NCI-H2171 (cell line): ENCODE results near the gene CPZ.
A peak's percentile ranks its signal among the peaks of the same experiment; 100 is the strongest.

Source experiments
- DNase-seq: peaks from one replicate; lab custom pipeline; 2025; lab: John Stamatoyannopoulos, UW

The CPZ gene

DNA sequence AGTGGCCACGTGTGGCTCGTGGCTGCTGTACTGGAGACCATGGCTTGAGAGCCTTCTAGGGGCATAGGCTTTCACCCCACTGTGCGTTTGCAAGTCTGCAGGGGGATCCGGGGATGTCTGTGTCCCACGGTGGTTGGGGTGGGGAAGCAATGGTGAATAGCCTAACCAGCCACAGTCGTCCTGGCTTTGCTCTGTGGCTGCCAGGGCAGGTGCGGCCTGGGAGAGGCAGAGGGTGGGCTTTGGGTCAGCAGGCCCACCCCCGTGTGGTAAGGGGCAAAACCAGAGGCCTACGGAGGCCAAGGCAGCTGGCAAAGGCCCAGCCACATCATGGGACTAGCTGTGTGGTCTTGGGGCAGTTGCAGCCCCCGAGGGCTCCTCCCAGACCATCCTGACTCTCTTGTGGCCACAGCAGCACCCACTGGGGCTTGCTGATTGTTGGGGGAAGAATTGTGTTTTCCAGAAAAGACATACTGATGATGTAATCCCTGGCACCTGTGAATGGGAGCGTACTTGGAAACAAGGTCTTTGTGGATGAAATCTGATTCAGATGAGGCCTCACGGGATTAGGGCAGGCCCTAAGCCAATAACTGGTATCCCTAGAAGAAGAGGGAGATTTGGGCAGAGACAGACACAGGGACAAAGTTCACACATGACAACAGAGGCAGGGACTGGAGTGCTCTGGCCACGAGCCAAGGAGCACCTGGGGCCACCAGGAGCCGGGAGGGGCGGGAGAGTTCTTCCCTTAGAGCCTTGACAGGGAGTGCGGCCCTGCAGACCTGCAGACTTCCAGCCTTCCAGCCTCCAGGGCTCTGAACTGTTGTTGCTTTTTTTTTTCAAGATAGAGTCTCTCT is 2.9 kb downstream of the CPZ start:
- peak; percentile 73 for DNase-seq

- DNase-seq, result no peak
Observed at GRCh38 chr4:8596891-8597290, 4.3 kb downstream of the CPZ start.

DNA sequence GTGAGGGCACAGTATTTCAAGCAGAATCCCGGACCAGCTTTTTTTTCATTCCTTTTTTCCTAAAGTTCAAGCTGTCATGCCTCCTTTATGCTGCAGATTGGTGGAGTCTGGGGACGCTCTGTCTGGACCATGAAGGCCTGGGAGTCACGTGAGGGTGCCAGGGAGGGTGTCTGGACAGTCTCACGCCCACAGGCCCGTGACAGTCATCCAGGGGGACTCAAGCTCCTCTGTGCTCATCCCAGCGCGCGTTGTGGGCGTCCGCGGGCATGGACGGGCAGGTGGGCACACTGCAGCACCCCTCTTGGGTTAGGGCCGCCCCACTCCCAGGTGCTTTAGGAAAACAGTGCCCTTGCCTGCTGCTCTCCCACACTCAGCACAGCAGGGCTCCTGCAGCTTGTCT is 4.8 kb downstream of the CPZ start:
- no peak for DNase-seq

DNA sequence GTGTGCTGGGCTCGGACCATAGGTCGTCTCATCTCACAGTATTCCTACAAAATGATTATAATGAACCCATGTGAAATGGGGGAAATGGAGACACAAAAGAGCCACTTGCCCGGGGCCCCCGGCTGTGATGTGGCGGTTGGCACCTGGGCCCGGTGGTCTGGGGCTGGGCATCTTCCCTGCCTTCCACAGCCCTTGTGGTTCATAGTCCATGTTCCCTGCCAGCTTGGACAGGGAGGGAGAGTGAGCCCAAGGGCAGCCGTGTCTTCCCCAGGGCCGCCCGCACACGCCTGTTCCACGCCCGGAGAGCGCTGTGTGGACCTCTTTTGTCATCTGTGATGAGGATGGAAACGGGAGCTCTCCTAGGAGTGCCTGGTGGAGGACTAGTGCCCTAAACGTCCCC is 5.2 kb downstream of the CPZ start:
- DNase-seq, result no peak

- no peak for DNase-seq
Observed at GRCh38 chr4:8598391-8599090, 6.0 kb downstream of the CPZ start.

- DNase-seq, result no peak
Observed at GRCh38 chr4:8599091-8599460, 6.5 kb downstream of the CPZ start.

GRCh38 chr4:8599657-8600056 is 7.1 kb downstream of the CPZ start:
- no peak for DNase-seq

GRCh38 chr4:8600266-8600665 is 7.7 kb downstream of the CPZ start:
- no peak for DNase-seq

DNA sequence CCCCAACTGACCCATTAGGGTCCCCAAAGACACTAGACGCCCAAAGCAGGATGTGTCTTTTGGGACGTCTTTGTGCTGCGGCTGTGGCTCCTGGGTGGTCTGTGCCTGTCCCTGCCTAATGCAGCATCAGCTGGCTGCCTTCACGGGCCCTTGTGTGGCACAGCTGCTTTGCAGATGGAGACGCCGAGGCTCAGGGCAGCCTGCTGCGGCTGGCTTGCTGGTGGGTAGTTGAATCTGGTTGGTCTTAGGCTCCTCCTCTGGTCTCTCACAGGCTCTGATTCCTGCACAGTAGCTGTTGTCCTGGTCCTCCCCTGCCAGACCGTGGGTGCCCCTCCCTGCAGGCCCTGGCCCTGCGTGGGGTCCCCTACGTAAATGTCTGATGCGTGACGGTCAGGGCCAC is 8.1 kb downstream of the CPZ start:
- no peak for DNase-seq

- DNase-seq, result no peak
Observed at GRCh38 chr4:8601086-8601485, 8.5 kb downstream of the CPZ start.

DNA sequence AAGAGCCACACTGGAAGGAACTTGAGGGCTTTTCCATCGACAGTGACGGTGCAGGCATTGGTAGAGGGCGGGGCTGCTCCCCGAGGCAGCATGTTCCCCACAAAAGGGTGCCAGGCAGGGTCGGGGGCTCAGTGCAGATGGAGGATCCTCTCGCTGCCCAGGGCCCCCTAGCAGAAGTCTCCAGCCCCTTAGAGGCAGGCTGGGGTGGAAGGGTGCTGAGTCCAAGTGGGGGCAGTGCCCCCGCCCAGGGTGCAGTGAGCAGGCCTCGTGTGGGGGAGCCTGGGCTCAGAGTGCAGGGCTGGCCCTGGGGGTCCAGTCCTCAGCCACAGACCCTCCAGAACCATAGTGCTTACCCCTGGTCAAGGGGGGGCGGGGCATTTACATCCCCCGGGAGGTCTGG is 9.0 kb downstream of the CPZ start:
- no peak for DNase-seq

- DNase-seq, result no peak
Observed at GRCh38 chr4:8602686-8603430, 10.3 kb downstream of the CPZ start.

GRCh38 chr4:8603931-8604330 is 11.4 kb downstream of the CPZ start:
- no peak for DNase-seq

GRCh38 chr4:8605289-8605688 is 12.7 kb downstream of the CPZ start:
- no peak for DNase-seq

DNA sequence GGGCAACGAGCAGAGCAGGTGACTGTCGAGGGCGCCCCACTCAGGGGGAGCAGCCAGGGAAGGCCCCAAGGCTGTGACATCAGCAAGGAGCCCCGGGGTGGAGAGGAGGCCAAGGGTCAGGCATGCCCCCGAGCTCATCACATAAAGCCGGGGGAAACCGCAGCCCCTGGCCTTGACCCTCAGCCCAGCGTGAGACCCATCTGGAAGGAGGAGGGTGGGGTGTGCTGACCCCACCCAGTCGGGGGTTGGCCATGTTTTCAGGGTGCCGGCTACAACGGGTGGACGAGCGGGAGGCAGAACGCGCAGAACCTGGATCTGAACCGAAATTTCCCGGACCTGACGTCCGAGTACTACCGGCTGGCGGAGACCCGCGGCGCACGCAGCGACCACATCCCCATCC is 13.9 kb downstream of the CPZ start:
- no peak for DNase-seq

GRCh38 chr4:8606966-8607365 is 14.4 kb downstream of the CPZ start:
- no peak for DNase-seq

DNA sequence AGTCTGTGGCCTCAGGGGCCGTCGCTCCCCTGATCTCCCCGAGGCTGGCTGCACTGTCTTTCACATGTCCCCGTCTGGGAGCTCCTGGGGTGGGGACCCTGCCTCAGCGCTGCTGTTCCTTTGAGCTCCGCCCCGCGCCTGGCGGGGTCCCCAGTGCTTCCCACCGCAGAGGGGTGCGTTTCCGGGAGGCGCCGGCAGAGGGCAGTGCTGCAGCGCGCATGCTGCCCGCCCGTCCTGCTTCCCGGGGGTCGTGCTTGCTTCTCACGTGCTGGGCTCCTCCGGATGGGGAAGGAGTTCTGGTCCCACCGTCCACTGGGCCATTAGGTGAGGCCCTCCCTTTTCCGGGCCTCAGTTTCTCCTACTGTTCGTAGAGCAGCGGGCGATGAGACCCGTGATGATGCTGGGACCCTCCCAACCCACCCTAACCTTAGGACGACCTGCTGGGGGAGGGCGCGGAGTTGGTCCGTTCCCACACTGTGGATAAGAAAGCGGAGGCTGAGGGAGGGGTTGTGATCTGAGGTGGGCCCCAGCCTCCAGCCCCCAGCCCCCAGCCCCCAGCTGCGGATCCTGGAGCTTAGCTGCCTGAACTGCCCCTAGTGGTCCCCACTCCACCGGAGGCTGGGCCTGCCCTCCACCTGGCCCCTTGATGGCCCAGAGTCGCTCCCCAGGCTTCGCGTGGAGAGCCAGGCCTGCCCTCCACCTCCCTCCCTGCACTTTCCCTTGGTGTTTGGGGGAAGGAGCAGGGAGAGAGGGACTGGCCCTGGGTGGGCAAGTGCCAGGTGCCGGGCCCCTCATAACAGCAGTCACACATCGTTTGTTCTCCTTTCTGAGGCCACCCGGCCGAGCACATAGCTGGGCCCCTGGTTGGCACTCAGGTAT is 15.3 kb downstream of the CPZ start:
- DNase-seq, result no peak

DNA sequence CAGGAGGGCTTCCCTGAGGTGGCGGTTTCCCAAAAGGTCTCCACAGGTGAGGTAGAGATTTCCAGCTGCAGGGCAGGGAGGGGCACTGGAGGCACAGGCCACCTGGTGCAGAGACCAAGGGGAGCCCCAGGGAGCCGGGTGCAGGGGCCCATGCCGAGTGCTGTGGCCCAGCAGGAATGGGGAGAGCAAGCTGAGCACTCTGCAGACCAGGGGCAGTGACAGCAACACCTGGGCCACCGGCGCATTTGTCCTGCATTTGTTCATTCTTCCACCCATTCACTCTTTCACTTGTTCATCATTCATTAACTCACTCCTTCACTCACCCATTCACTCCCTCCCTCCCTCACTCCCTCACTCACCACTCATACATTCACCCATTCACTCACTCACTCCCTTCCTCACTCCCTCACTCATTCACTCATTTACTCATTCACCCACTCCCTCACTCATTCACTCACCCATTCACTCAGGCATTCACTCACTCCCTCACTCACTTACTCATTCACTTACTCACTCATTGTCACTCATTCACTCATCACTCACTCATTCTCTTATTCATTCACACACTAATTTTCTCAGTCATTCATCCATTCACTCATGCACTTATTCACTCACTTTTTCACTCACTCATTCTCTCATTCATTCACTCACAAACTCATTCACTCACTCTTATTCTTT is 16.3 kb downstream of the CPZ start:
- no peak for DNase-seq

DNA sequence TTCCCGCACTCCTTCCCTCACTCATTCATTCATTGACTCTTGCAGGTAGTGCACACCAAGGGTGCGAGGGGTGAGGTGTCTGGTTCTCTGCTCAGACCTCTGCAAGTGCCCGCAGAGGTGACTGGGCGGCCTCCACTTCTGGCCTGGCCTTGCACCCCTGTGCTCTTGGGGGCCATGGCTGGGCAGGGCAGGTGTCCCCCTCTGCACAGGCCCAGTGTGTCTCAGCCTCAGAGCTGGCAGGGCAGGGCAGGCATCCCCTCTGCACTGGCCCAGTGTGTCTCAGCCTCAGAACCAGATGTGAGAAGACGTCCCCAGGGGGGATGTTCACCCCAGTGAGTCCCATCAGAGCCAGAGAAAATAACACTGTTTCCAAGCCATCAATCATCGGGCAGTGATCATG is 16.8 kb downstream of the CPZ start:
- DNase-seq, result no peak

DNA sequence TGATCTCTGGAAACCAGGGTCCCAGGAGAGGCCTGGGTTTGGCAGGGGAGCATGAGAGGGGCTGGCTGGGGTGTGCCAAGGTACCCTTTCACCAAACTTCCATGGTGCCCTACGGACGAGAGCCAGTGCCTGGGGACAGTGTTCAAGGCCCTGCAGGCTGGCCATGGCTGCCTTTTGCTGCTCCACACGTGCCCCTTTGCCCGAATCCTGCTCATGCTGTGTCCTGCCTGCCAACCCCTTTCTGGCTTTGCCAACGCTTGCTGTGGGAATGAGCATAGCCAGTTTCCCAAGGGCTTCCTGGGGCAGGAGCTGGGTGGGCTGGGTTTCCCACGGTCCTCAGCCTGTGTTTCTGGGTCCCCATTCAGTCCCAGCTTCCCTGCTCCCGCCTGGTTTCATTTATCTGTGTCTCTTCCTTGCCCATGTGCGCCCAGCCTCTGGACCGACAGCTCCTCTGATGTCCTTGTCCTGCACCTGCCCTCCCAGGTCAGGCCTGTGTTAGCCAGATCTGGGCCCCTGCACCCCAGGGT is 17.3 kb downstream of the CPZ start:
- no peak for DNase-seq
